Dermis lymphatic vessel endothelial cell (primary cell): ENCODE results near the gene OTULINL. TPM values are rescaled to one million over a fixed set of nuclear protein-coding genes. Genes with fewer than 3 reads are reported as not detected.

Experiments used
- total RNA-seq: library from RNA; depleted of rRNA; stranded (reverse); fragments of >200 nt; gene quantifications from 2 replicates; pipeline ENCODE4 v1.2.1, GENCODE V29; 2014

The OTULINL gene
- total RNA-seq: 0.76 and 1.0 TPM in 2 replicates

GRCh38 chr5:14581106-14581890 lies at the start of gene OTULINL:
Gene OTULINL (plus strand): TSS chr5:14581792. CDS start chr5:14581895, 103 bp downstream.

Other genes starting within 250 kb of the OTULINL start
- gene OTULIN, start 82.9 kb downstream of the OTULINL start, total RNA-seq: 17.4 and 18.8 TPM in 2 replicates